GM08714 (cell line): Measurements from ENCODE around the gene RPLP2.

Experiments used
- H3K4me3 ChIP-seq: fragments of 200-500 bp; sonication (Bioruptor generic); 2 replicates; pipeline ENCODE4 v1.5.1; 2014; ENCODE audit warnings: mild to moderate bottlenecking, low read length, inconsistent platforms
- ZNF274 ChIP-seq: IDR thresholded peaks from 2 replicates; pipeline ENCODE4 v1.6.1; 2012; ENCODE audit warnings: mild to moderate bottlenecking, low read depth, low read length

RPLP2 gene

GRCh38 chr11:793556-793955 is 16.2 kb upstream of the RPLP2 start:
- TF ChIP-seq ZNF274: no peak
- H3K4me3 ChIP-seq: no peak overlapping the region

- H3K4me3 ChIP-seq: no peak overlapping the region
- no peak for TF ChIP-seq ZNF274
Observed at GRCh38 chr11:794013-794765, 15.6 kb upstream of the RPLP2 start.

- H3K4me3 ChIP-seq: peak overlapping the region; percentile 87; the same call in 1 of the 2 replicates
Observed at GRCh38 chr11:794766-795633, 14.8 kb upstream of the RPLP2 start.

GRCh38 chr11:795634-796564 is 13.9 kb upstream of the RPLP2 start:
- peak overlapping the region; percentile 87 for H3K4me3 ChIP-seq
- TF ChIP-seq ZNF274: no peak

More at GRCh38 chr11:794766-795633, 14.8 kb upstream of the RPLP2 start:
- no peak for TF ChIP-seq ZNF274

- H3K4me3 ChIP-seq: peak overlapping the region; percentile 67; the same call in 1 of the 2 replicates
- no peak for TF ChIP-seq ZNF274
Observed at GRCh38 chr11:796565-797295, 13.0 kb upstream of the RPLP2 start.

- no peak for TF ChIP-seq ZNF274
- peak overlapping the region; percentile 67 for H3K4me3 ChIP-seq
Observed at GRCh38 chr11:797296-798092, 12.3 kb upstream of the RPLP2 start.

GRCh38 chr11:798093-798713 is 11.6 kb upstream of the RPLP2 start, which contains the start of gene SLC25A22:
TSS of gene SLC25A22 (minus strand) at chr11:798281. CDS start at chr11:795006, 3,275 bp downstream.
- peak within 1 kb of the TSS; percentile 67 for H3K4me3 ChIP-seq
- TF ChIP-seq ZNF274: no peak

- no peak for TF ChIP-seq ZNF274
- no peak overlapping the region for H3K4me3 ChIP-seq
Observed at GRCh38 chr11:799641-800316, 10.0 kb upstream of the RPLP2 start.

- no peak overlapping the region for H3K4me3 ChIP-seq
- TF ChIP-seq ZNF274: no peak
Observed at GRCh38 chr11:800473-800872, 9.3 kb upstream of the RPLP2 start.

- H3K4me3 ChIP-seq: no peak overlapping the region
- TF ChIP-seq ZNF274: no peak
Observed at GRCh38 chr11:801097-801780, 8.5 kb upstream of the RPLP2 start.

- H3K4me3 ChIP-seq: no peak overlapping the region
- TF ChIP-seq ZNF274: no peak
Observed at GRCh38 chr11:802018-802617, 7.6 kb upstream of the RPLP2 start.
